Measurements from ENCODE around the gene DAPP1.
A peak's percentile ranks its signal among the peaks of the same experiment; 100 is the strongest.

DAPP1 gene

DNA sequence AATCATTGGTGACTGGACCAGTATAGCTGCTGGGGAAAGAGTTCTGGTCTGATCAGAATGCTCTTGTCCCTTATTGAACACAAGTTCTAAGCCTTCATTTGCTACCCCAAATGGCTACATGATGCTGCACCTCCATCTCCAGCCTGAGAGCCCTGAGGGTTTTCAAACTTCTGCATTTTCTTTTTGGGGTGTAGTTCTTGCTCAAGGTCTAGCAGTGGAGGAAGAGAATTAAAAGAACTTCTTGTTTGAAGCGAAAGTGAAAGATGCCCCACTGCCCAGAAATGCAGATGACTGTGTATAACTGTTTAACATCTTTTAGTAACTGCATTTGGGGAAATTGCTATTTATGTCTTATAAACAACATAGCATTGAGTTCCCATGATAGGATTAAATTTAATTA is 39.1 kb downstream of the DAPP1 start:
- no peaks in the 10 kb centered on the region for H3K27me3 Mint-ChIP-seq
- no peak for DNase-seq
- peaks cover 73% of the 10 kb centered on the region for H3K36me3 Mint-ChIP-seq (ENCODE audit: low read depth)
- H3K9me3 Mint-ChIP-seq, result no peaks in the 10 kb centered on the region
- peak overlapping the region; percentile 47 for H3K4me3 Mint-ChIP-seq
- H3K27ac Mint-ChIP-seq, result peak overlapping the region; percentile 90
- H3K4me1 Mint-ChIP-seq (ENCODE audit: low read depth), result peaks cover 81% of the 10 kb centered on the region

GRCh38 chr4:99856166-99856565 is 39.5 kb downstream of the DAPP1 start:
- Mint-ChIP-seq H3K4me3 (peak overlapping the region; percentile 66), H3K4me1 (ENCODE audit: low read depth) (peaks cover 81% of the 10 kb centered on the region), H3K27ac (peak overlapping the region; percentile 96), H3K36me3 (ENCODE audit: low read depth) (peaks cover 73% of the 10 kb centered on the region), H3K27me3 (no peaks in the 10 kb centered on the region), H3K9me3 (no peaks in the 10 kb centered on the region)
- no peak for DNase-seq

- Mint-ChIP-seq H3K4me1 (ENCODE audit: low read depth) (peaks cover 84% of the 10 kb centered on the region), H3K4me3 (peak overlapping the region; percentile 66), H3K9me3 (no peaks in the 10 kb centered on the region), H3K27me3 (no peaks in the 10 kb centered on the region), H3K36me3 (ENCODE audit: low read depth) (peaks cover 82% of the 10 kb centered on the region), H3K27ac (peak overlapping the region; percentile 96)
- no peak for DNase-seq
Measured at GRCh38 chr4:99857307-99857706, 40.7 kb downstream of the DAPP1 start.

DNA sequence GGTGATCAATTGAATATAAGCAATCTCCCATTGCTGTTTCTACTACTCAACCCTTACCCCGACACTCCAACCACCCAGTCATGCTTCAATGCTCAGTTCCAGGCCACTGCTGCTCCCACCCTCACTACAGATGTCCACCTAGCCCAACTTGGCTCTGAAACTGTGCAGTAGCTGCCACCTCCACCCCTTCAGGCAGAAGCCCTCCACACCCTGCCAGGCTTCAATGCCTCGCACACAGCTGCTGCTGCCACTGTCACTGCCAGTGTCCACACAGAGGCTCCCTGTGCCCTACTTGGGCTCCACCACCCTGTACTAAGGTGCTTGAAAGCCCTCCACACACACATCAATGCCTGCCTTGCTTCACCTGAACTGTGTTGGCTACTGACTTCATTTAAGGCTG is 43.0 kb downstream of the DAPP1 start:
- Mint-ChIP-seq H3K27ac (peak overlapping the region; percentile 1), H3K36me3 (ENCODE audit: low read depth) (peaks cover 80% of the 10 kb centered on the region), H3K4me3 (no peak overlapping the region), H3K4me1 (ENCODE audit: low read depth) (peaks cover 70% of the 10 kb centered on the region), H3K27me3 (no peaks in the 10 kb centered on the region), H3K9me3 (no peaks in the 10 kb centered on the region)
- no peak for DNase-seq

GRCh38 chr4:99860521-99860920 is 43.9 kb downstream of the DAPP1 start:
- Mint-ChIP-seq H3K9me3 (no peaks in the 10 kb centered on the region), H3K4me3 (no peak overlapping the region), H3K27me3 (no peaks in the 10 kb centered on the region), H3K4me1 (ENCODE audit: low read depth) (peaks cover 61% of the 10 kb centered on the region), H3K27ac (no peak overlapping the region), H3K36me3 (ENCODE audit: low read depth) (peaks cover 80% of the 10 kb centered on the region)
- no peak for DNase-seq

GRCh38 chr4:99861120-99861905 is 44.7 kb downstream of the DAPP1 start:
- DNase-seq, result no peak
- Mint-ChIP-seq H3K27ac (peak overlapping the region; percentile 91), H3K36me3 (ENCODE audit: low read depth) (peaks cover 82% of the 10 kb centered on the region), H3K4me3 (peak overlapping the region; percentile 38), H3K9me3 (no peaks in the 10 kb centered on the region), H3K4me1 (ENCODE audit: low read depth) (peaks cover 54% of the 10 kb centered on the region), H3K27me3 (no peaks in the 10 kb centered on the region)

DNA sequence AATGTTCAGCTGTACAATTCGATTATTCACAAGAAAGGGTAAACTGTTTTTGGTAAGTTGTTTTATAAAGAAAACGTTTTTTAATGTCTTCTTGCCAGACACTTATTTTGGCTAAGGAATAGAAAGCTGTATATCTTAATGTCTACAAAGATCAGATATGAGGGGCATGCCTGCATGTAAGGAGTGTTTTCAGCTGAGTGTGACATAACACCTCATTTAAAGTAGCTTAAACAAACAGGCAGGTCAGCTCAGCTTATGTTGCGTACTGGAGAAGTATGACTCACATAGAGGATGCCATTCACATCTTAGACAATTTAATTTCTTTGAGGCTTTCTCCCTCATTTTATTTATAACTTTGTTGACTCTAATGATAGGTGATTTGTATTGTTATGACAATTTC is 47.2 kb downstream of the DAPP1 start:
- Mint-ChIP-seq H3K27me3 (no peaks in the 10 kb centered on the region), H3K9me3 (no peaks in the 10 kb centered on the region), H3K4me3 (no peak overlapping the region), H3K36me3 (ENCODE audit: low read depth) (peaks cover 84% of the 10 kb centered on the region), H3K27ac (no peak overlapping the region), H3K4me1 (ENCODE audit: low read depth) (peaks cover 45% of the 10 kb centered on the region)
- no peak for DNase-seq

GRCh38 chr4:99868126-99868596 is 51.5 kb downstream of the DAPP1 start:
- Mint-ChIP-seq H3K4me1 (ENCODE audit: low read depth) (peaks cover 30% of the 10 kb centered on the region), H3K27ac (peak overlapping the region; percentile 80), H3K9me3 (no peaks in the 10 kb centered on the region), H3K27me3 (no peaks in the 10 kb centered on the region), H3K4me3 (no peak overlapping the region), H3K36me3 (ENCODE audit: low read depth) (peaks cover 58% of the 10 kb centered on the region)
- DNase-seq, result no peak

- Mint-ChIP-seq H3K9me3 (no peaks in the 10 kb centered on the region), H3K27ac (peak overlapping the region; percentile 14), H3K27me3 (no peaks in the 10 kb centered on the region), H3K4me3 (no peak overlapping the region), H3K36me3 (ENCODE audit: low read depth) (peaks cover 50% of the 10 kb centered on the region), H3K4me1 (ENCODE audit: low read depth) (peaks cover 24% of the 10 kb centered on the region)
- DNase-seq, result no peak
Measured at GRCh38 chr4:99872570-99872969, 55.9 kb downstream of the DAPP1 start.

GRCh38 chr4:99875071-99875470 is 58.4 kb downstream of the DAPP1 start:
- Mint-ChIP-seq H3K27me3 (no peaks in the 10 kb centered on the region), H3K4me3 (no peak overlapping the region), H3K4me1 (ENCODE audit: low read depth) (peaks cover 13% of the 10 kb centered on the region), H3K36me3 (ENCODE audit: low read depth) (peaks cover 52% of the 10 kb centered on the region), H3K27ac (peak overlapping the region; percentile 7), H3K9me3 (no peaks in the 10 kb centered on the region)
- DNase-seq, result no peak

DNA sequence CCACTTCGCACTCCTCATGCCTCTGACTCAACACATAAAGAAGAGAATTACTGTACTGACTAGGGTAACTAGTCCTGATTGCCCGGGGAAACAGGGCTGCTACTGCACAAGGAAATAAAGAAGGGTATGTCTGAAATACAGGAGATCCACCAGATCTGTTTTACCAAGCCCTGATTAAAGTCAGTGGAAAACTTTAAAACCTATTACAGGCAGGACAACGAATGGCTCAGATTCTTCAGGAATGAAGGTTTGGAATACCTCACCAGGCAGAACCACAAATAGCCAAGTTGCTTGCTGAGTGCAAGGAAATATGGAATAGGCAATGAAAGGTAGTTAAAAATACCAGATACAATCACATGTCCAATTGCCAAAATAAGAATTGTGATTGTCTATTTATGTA is 60.3 kb downstream of the DAPP1 start:
- Mint-ChIP-seq H3K36me3 (ENCODE audit: low read depth) (peaks cover 71% of the 10 kb centered on the region), H3K9me3 (no peaks in the 10 kb centered on the region), H3K27me3 (no peaks in the 10 kb centered on the region), H3K27ac (peak overlapping the region; percentile 40), H3K4me3 (no peak overlapping the region), H3K4me1 (ENCODE audit: low read depth) (peaks cover 8% of the 10 kb centered on the region)
- DNase-seq, result no peak

DNA sequence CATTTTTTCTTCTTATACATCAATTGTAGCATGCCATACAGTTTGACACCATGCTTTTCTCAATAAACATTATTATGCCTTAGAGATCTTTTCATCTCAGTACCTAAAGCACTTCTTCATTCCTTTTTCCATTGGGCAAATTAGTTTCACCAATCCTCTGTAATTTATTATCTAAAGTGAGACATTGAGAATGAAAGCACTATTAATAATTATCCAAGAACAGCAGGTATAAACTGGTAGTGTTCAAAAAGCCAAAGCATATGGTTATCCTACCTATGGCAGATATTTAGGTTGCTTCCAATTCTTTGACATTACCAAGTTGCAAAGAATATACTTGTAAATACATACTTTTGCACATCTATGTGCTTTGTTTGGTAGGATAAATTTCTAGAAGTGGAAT is 62.0 kb downstream of the DAPP1 start:
- Mint-ChIP-seq H3K27ac (peak overlapping the region; percentile 47), H3K4me3 (no peak overlapping the region), H3K4me1 (ENCODE audit: low read depth) (no peaks in the 10 kb centered on the region), H3K36me3 (ENCODE audit: low read depth) (peaks cover 72% of the 10 kb centered on the region), H3K9me3 (no peaks in the 10 kb centered on the region), H3K27me3 (no peaks in the 10 kb centered on the region)
- no peak for DNase-seq

- no peak overlapping the region for H3K27ac Mint-ChIP-seq
- no peaks in the 10 kb centered on the region for H3K27me3 Mint-ChIP-seq
- DNase-seq, result no peak
- H3K36me3 Mint-ChIP-seq (ENCODE audit: low read depth), result peaks cover 74% of the 10 kb centered on the region
- H3K9me3 Mint-ChIP-seq, result no peaks in the 10 kb centered on the region
- H3K4me3 Mint-ChIP-seq, result no peak overlapping the region
- no peaks in the 10 kb centered on the region for H3K4me1 Mint-ChIP-seq (ENCODE audit: low read depth)
Measured at GRCh38 chr4:99879458-99879857, 62.8 kb downstream of the DAPP1 start.

- no peaks in the 10 kb centered on the region for H3K27me3 Mint-ChIP-seq
- no peak for DNase-seq
- no peak overlapping the region for H3K4me3 Mint-ChIP-seq
- peaks cover 67% of the 10 kb centered on the region for H3K36me3 Mint-ChIP-seq (ENCODE audit: low read depth)
- H3K9me3 Mint-ChIP-seq, result no peaks in the 10 kb centered on the region
- peaks cover 10% of the 10 kb centered on the region for H3K4me1 Mint-ChIP-seq (ENCODE audit: low read depth)
- H3K27ac Mint-ChIP-seq, result no peak overlapping the region
Measured at GRCh38 chr4:99885063-99885664, 68.5 kb downstream of the DAPP1 start.

GRCh38 chr4:99885687-99886086 is 69.1 kb downstream of the DAPP1 start:
- peaks cover 63% of the 10 kb centered on the region for H3K36me3 Mint-ChIP-seq (ENCODE audit: low read depth)
- DNase-seq, result no peak
- peaks cover 11% of the 10 kb centered on the region for H3K4me1 Mint-ChIP-seq (ENCODE audit: low read depth)
- H3K27me3 Mint-ChIP-seq, result no peaks in the 10 kb centered on the region
- H3K4me3 Mint-ChIP-seq, result no peak overlapping the region
- no peak overlapping the region for H3K27ac Mint-ChIP-seq
- no peaks in the 10 kb centered on the region for H3K9me3 Mint-ChIP-seq

All from activated T-cell treated with anti-CD3 and anti-CD28 coated beads, Interleukin-2, amount 50 U/mL, for 24 hours (primary cell).